ENCODE measurements around the gene SLC24A3. TPM values are rescaled to one million over a fixed set of nuclear protein-coding genes. Genes with fewer than 3 reads are reported as not detected.

SLC24A3 gene
- total RNA-seq, 1 donor from 2014 or later: 0.10 TPM

- H3K27ac Mint-ChIP-seq (ENCODE audit: unreplicated experiment): no peak overlapping the region
- no peaks in the 10 kb centered on the region for H3K4me1 Mint-ChIP-seq (ENCODE audit: low read depth)
- H3K36me3 Mint-ChIP-seq (ENCODE audit: low read depth): no peaks in the 10 kb centered on the region
- TF ChIP-seq CTCF (IDR thresholded peaks at IDR 0.05): no peak
- no peak for DNase-seq (ENCODE audit: low spot score)
- H3K9me3 Mint-ChIP-seq (ENCODE audit: low read depth): peaks cover 21% of the 10 kb centered on the region
- H3K4me3 Mint-ChIP-seq (ENCODE audit: unreplicated experiment): no peak overlapping the region
- peaks cover 4% of the 10 kb centered on the region for H3K27me3 Mint-ChIP-seq (ENCODE audit: low read depth)
Observed at GRCh38 chr20:19539191-19539590, 326.7 kb downstream of the SLC24A3 start.

- Mint-ChIP-seq H3K27ac (ENCODE audit: unreplicated experiment) (no peak overlapping the region), H3K36me3 (ENCODE audit: low read depth) (no peaks in the 10 kb centered on the region), H3K27me3 (ENCODE audit: low read depth) (peaks cover 4% of the 10 kb centered on the region), H3K4me1 (ENCODE audit: low read depth) (no peaks in the 10 kb centered on the region), H3K9me3 (ENCODE audit: low read depth) (peaks cover 13% of the 10 kb centered on the region), H3K4me3 (ENCODE audit: unreplicated experiment) (no peak overlapping the region)
- TF ChIP-seq CTCF (IDR thresholded peaks at IDR 0.05): no peak
- DNase-seq (ENCODE audit: low spot score): no peak
Observed at GRCh38 chr20:19540392-19540791, 327.9 kb downstream of the SLC24A3 start.

GRCh38 chr20:19543101-19543500 is 330.7 kb downstream of the SLC24A3 start:
- no peak for DNase-seq (ENCODE audit: low spot score)
- no peaks in the 10 kb centered on the region for H3K4me1 Mint-ChIP-seq (ENCODE audit: low read depth)
- TF ChIP-seq CTCF (IDR thresholded peaks at IDR 0.05): no peak
- H3K4me3 Mint-ChIP-seq (ENCODE audit: unreplicated experiment): no peak overlapping the region
- H3K27ac Mint-ChIP-seq (ENCODE audit: unreplicated experiment): no peak overlapping the region
- H3K27me3 Mint-ChIP-seq (ENCODE audit: low read depth): peaks cover 4% of the 10 kb centered on the region
- no peaks in the 10 kb centered on the region for H3K36me3 Mint-ChIP-seq (ENCODE audit: low read depth)
- no peaks in the 10 kb centered on the region for H3K9me3 Mint-ChIP-seq (ENCODE audit: low read depth)

- H3K36me3 Mint-ChIP-seq (ENCODE audit: low read depth): no peaks in the 10 kb centered on the region
- no peaks in the 10 kb centered on the region for H3K4me1 Mint-ChIP-seq (ENCODE audit: low read depth)
- H3K27ac Mint-ChIP-seq (ENCODE audit: unreplicated experiment): no peak overlapping the region
- DNase-seq (ENCODE audit: low spot score): no peak
- no peaks in the 10 kb centered on the region for H3K9me3 Mint-ChIP-seq (ENCODE audit: low read depth)
- peaks cover 1% of the 10 kb centered on the region for H3K27me3 Mint-ChIP-seq (ENCODE audit: low read depth)
- H3K4me3 Mint-ChIP-seq (ENCODE audit: unreplicated experiment): no peak overlapping the region
- TF ChIP-seq CTCF (IDR thresholded peaks at IDR 0.05): no peak
Observed at GRCh38 chr20:19544684-19545083, 332.2 kb downstream of the SLC24A3 start.

GRCh38 chr20:19546648-19547047 is 334.2 kb downstream of the SLC24A3 start:
- no peak for TF ChIP-seq CTCF (IDR thresholded peaks at IDR 0.05)
- H3K27ac Mint-ChIP-seq (ENCODE audit: unreplicated experiment): no peak overlapping the region
- H3K36me3 Mint-ChIP-seq (ENCODE audit: low read depth): no peaks in the 10 kb centered on the region
- no peak for DNase-seq (ENCODE audit: low spot score)
- no peaks in the 10 kb centered on the region for H3K4me1 Mint-ChIP-seq (ENCODE audit: low read depth)
- H3K9me3 Mint-ChIP-seq (ENCODE audit: low read depth): no peaks in the 10 kb centered on the region
- H3K27me3 Mint-ChIP-seq (ENCODE audit: low read depth): no peaks in the 10 kb centered on the region
- H3K4me3 Mint-ChIP-seq (ENCODE audit: unreplicated experiment): no peak overlapping the region

Measured in chondrocyte (in vitro differentiated cells).